ENCODE results near the gene TET2. TPM values are rescaled to one million over a fixed set of nuclear protein-coding genes. Genes with fewer than 3 reads are reported as not detected.

The TET2 gene
- total and polyA plus RNA-seq, 2 of the 4 experiments (the other 2 are of a cell fraction), result 5.6 to 25.3 TPM

- 0 out of 2 replicates have a peak overlapping the region, but pooled peaks have one; percentile 34 for H3K14ac ChIP-seq (replicated peaks; ENCODE audit: low read depth, low read length)
- H4K8ac ChIP-seq (ENCODE audit: low read depth in 2 of 2, low read length in 2 of 2), result no peak overlapping the region; a peak in 1 of 4 replicates
- H3K9ac ChIP-seq (ENCODE audit: low read depth, low read length), result no peak overlapping the region
- intact Hi-C loops (cut with micrococcal nuclease), result no loop called here
- dilution Hi-C loops (cut with HindIII; ENCODE audit: low sequenced_read_pairs, unreplicated experiment), result no loop called here
- peak; percentile 72 for ATAC-seq (ENCODE audit: low read depth)
- no TSS peak for BruUV-seq (replicated peaks)
- ChIA-PET POLR2A (ENCODE audit: unreplicated experiment) (no interaction called here), CTCF (interaction anchor here (0.6 kb wide), 1 partner anchor 44 kb away, joined by 3 read pairs; no protein-coding TSS in a partner anchor)
- H3K27ac ChIP-seq (ENCODE audit: insufficient read depth, low read length), result no peak overlapping the region
- peaks cover 12% of the 10 kb centered on the region for H3K9me1 ChIP-seq (ENCODE audit: insufficient read depth, low read length)
- H2BK20ac ChIP-seq (ENCODE audit: low read depth, low read length), result 0 out of 2 replicates have a peak overlapping the region, but pooled peaks have one; percentile 39
- peak overlapping the region; percentile 83; the same call in 1 of the 2 replicates for H3K18ac ChIP-seq (ENCODE audit: low read depth, low read length)
- H3K4me1 ChIP-seq (ENCODE audit: control insufficient read depth, insufficient read depth, low read length), result peaks cover 8% of the 10 kb centered on the region; the same call in 1 of the 2 replicates
- peak overlapping the region; percentile 54 for H2BK5ac ChIP-seq (ENCODE audit: low read depth, low read length, poor library complexity, severe bottlenecking)
- H3K36me3 ChIP-seq (ENCODE audit: control insufficient read depth, insufficient read depth, low read length), result no peaks in the 10 kb centered on the region
- H4K5ac ChIP-seq (ENCODE audit: low read depth, low read length), result no peak overlapping the region; the same call in 1 of the 2 replicates
- H2BK15ac ChIP-seq (ENCODE audit: low read depth, low read length), result peak overlapping the region; percentile 61; the same call in 1 of the 3 replicates
- peaks cover 15% of the 10 kb centered on the region; the same call in 1 of the 2 replicates for H4K20me1 ChIP-seq (ENCODE audit: insufficient read depth, low read length)
- peak overlapping the region; percentile 50 for H4K91ac ChIP-seq (ENCODE audit: insufficient read depth, low read depth, low read length)
- peak overlapping the region; percentile 29; the same call in 1 of the 2 replicates for H3K23ac ChIP-seq (ENCODE audit: low read depth, low read length)
- no peak overlapping the region for H3K56ac ChIP-seq (ENCODE audit: extremely low read depth, insufficient read depth, low read length)
- TF ChIP-seq ELK1 (IDR thresholded peaks at IDR 0.05; ENCODE audit: borderline replicate concordance, low read depth, low read length), result no peak
- no peak for TF ChIP-seq RAD21 (IDR thresholded peaks at IDR 0.05; ENCODE audit: low read length)
- TF ChIP-seq NFE2L2 (IDR thresholded peaks at IDR 0.05; ENCODE audit: low read depth, low read length), result no peak
- no peak for TF ChIP-seq POLR2A (IDR thresholded peaks at IDR 0.05; ENCODE audit: low read depth, low read length)
- TF ChIP-seq CTCF (conservative IDR thresholded peaks at IDR 0.05; ENCODE audit: low read depth, low read length), result no peak
- TF ChIP-seq FOS (IDR thresholded peaks at IDR 0.05; ENCODE audit: low read depth, low read length), result no peak
- TF ChIP-seq CHD1 (IDR thresholded peaks at IDR 0.05; ENCODE audit: low read depth, low read length), result no peak
- TF ChIP-seq USF2 (IDR thresholded peaks at IDR 0.05; ENCODE audit: low read depth, low read length), result no peak
- no peak for TF ChIP-seq MAZ (IDR thresholded peaks at IDR 0.05; ENCODE audit: borderline replicate concordance, low read depth, low read length)
- TF ChIP-seq MXI1 (IDR thresholded peaks at IDR 0.05; ENCODE audit: borderline replicate concordance, low read depth, low read length), result no peak
- TF ChIP-seq CEBPB (IDR thresholded peaks at IDR 0.05; ENCODE audit: low read depth, low read length), result no peak
- H3K9me3 ChIP-seq (ENCODE audit: control insufficient read depth, insufficient read depth, low read length), result no peaks in the 10 kb centered on the region
- H3K79me1 ChIP-seq (ENCODE audit: low read depth in 1 of 2, low read length in 2 of 2), result peaks cover 27 to 38% of the 10 kb centered on the region in 2 experiments
- no CpG with 5 or more reads among the region's 2 CpGs for WGBS, 2 experiments (ENCODE audit: extremely low coverage in 2 of 2, insufficient read length in 1 of 2)
- no peak overlapping the region for H2AFZ ChIP-seq (replicated peaks; ENCODE audit: low read length, poor library complexity)
- no peak overlapping the region for H2BK120ac ChIP-seq (ENCODE audit: low read depth, low read length)
- no peak overlapping the region for H2AK9ac ChIP-seq (replicated peaks; ENCODE audit: low read depth, low read length, poor library complexity)
- H3K4ac ChIP-seq (ENCODE audit: low read depth, low read length), result 0 out of 2 replicates have a peak overlapping the region, but pooled peaks have one; percentile 48
- no peak overlapping the region for H3K4me3 ChIP-seq (ENCODE audit: insufficient read depth, low read depth, low read length)
- in situ Hi-C loops (cut with MboI; ENCODE audit: low sequenced_read_pairs), result no loop called here
- no peak overlapping the region for H3K4me2 ChIP-seq (ENCODE audit: low read depth, low read length)
- DNase-seq, result peak; percentile 35
- no peaks in the 10 kb centered on the region for H3K27me3 ChIP-seq (ENCODE audit: control insufficient read depth, insufficient read depth, low read length)
- H2AK5ac ChIP-seq (ENCODE audit: low read depth, low read length), result no peak overlapping the region
Measured at GRCh38 chr4:105184316-105184980, 37.8 kb downstream of the TET2 start.
